GM13977 (cell line): ENCODE data around the gene SLA2.

ENCODE experiments used
- DNase-seq: peaks from one replicate; pipeline ENCODE4 v3.0.0; 2012; ENCODE audit warnings: low spot score
- in situ Hi-C: fragments of 300-500 bp; cut with MboI; formaldehyde crosslinking; loops from one replicate; pipeline ENCODE4 v1.12.0; 2022; ENCODE audit warnings: low sequenced_read_pairs, low pct_unique_long_range_greater_than_20kb, mixed read lengths, inconsistent platforms; ENCODE audit not compliant: unreplicated experiment
- TF ChIP-seq, protein P1 (sequence below): IDR thresholded peaks from 2 replicates; pipeline ENCODE4 v1.5.1; 2012; ENCODE audit warnings: mild to moderate bottlenecking, control low read depth; ENCODE audit not compliant: insufficient read depth; ENCODE audit errors: extremely low read depth, missing control alignments

SLA2 gene

DNA sequence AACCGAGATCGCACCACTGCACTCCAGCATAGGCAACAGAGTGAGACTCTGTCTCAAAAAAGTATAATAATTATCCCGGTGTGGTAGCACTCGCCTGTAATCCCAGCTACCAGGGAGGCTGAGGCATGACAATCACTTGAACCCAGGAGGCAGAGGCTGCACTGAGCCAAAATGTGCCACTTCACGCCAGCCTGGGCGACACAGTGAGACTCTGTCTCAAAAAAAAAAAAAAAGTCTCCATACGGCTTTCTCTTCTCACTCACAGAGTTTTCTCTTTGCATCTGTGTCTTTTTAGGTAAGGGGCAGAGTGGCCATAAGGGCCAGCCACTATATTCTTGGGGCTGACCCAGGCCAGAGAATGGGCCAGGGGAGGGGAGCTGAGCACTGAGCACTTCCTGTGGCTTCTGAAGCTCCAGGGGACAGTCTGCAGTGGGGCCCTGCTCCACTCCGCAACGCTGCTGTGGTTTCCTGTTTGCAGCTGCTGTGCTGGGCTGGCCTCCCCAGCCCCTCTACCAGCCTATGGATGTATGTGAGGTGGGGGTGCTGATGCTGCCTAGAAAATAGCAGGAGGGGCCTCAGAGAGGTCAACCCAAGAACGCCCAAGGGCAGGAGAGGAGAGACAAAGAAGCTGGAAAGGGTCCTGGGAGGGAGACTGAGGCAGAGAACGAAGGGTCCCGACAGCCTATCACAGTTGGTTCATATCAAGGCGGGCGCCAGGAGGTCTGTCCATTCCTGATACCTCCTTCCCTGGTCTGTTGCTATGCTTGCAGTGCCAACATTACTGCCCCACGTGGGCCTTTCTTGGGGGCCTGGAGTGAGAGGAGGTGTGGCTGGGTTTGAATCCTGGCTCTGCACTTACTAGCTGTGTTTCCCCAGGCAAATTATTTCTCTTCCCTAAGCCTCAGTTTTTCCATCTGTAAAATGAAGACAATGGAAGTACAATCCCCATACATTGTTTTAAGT, 16.0 kb downstream of the SLA2 start:
- in situ Hi-C loops, result no loop called here
- peak; percentile 56 for DNase-seq
- TF ChIP-seq, protein P1, sequence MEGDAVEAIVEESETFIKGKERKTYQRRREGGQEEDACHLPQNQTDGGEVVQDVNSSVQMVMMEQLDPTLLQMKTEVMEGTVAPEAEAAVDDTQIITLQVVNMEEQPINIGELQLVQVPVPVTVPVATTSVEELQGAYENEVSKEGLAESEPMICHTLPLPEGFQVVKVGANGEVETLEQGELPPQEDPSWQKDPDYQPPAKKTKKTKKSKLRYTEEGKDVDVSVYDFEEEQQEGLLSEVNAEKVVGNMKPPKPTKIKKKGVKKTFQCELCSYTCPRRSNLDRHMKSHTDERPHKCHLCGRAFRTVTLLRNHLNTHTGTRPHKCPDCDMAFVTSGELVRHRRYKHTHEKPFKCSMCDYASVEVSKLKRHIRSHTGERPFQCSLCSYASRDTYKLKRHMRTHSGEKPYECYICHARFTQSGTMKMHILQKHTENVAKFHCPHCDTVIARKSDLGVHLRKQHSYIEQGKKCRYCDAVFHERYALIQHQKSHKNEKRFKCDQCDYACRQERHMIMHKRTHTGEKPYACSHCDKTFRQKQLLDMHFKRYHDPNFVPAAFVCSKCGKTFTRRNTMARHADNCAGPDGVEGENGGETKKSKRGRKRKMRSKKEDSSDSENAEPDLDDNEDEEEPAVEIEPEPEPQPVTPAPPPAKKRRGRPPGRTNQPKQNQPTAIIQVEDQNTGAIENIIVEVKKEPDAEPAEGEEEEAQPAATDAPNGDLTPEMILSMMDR, result no peak

DNA sequence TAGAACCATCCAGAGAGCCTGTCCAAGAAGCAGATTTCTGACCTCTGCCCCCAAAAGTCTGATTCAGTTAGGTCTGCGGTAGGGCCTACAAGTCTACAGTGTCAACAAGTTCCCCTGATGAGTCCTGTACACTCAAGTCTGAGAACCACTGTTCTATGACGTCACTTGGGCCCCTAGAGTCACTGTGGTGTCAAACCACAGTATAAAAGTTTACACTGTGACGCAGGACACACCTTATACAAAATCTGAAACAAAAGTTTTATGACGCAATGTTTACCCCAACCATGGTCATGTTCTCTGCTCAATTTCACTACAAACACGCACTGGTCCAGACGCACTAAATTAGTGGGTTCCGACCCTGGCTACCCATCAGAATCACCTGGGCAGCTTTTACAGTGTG, 17.9 kb downstream of the SLA2 start:
- TF ChIP-seq, protein P1, result no peak
- no peak for DNase-seq
- in situ Hi-C loops, result no loop called here

DNA sequence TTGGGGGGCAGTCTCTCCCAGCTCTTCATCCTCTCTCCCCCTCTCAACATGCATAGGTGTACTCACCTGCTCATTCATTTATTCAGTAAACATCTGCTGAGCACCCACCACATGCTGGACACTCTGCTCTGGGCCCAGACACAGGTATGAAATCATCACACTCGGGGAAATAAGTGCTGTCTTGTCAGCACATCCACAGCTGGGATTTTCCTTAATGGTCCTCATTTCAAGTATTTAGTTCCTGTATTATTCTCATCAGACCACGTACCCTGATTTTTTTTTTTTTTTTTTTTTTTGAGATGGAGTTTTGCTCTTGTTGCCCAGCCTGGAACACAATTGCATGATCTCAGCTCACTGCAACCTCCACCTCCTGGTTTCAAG, 21.1 kb downstream of the SLA2 start:
- TF ChIP-seq, protein P1, result no peak
- in situ Hi-C loops, result loop anchor here (25.0 kb wide), 1 partner anchor 262 kb away; the partner anchor contains the start of gene TLDC2
- no peak for DNase-seq

DNA sequence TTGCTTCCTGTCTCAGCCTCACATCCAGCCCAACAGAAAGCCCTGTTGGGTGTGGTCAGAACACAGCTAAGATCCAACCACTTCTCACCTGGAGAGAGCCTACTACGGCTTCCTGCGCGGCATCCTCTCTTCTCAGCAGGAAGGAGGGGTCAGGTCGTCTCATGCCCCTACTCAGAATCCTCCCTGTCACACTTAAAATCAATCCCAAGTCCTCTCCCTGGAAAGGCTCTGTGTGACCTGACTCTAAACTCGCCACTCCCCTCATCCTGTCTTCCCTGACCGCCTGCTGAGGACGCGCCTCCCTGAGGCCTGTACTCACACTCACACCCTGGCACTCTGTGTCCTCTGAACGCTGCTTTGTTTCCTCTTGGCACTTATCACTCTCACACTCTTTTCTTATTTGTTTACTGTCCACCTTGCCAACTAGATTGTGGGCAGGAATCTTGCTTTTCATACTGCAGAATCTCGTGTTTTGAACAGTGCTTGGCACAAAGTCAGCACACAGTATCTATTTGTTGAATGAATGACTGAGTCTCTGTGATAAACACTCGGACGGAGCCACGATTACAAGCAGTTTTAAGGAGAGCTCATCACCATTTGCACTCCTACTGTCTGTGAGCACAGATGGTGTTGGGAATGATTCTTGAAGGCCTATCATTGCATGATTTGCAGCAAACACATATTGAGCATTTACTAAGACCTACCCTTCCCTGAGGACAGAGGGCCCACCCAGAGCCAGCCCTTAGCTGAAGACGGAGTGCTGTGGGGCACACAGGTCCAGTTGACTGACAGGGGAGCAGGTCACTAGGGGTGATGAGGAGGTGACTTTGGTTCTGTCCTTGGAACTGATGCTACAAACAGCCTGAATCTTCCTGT, 21.7 kb downstream of the SLA2 start:
- no peak for DNase-seq
- in situ Hi-C loops, result loop anchor here (25.0 kb wide), 1 partner anchor 263 kb away; the partner anchor contains the start of gene TLDC2

DNA sequence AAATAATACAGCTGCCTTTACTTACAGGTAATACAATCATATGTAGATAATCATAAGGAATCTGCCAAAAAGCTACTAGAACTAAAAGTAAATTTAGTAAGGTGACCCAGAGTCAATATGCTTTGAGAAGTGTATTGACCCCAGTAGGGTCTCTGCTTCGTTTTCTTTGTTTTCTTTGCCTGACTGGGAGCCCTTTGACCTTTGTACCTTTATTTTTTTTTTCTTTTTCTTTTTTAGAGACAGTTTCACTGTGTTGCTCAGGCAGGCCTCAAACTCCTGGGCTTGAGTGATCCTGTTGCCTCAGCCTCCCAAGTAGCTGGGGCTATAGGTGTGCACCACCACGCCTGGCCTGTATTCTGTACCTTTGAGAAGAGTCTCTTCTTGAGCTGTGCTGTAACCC, 22.6 kb downstream of the SLA2 start:
- TF ChIP-seq, protein P1, result no peak
- in situ Hi-C loops, result loop anchor here (25.0 kb wide), 1 partner anchor 264 kb away; the partner anchor contains the start of gene TLDC2
- no peak for DNase-seq

More for the DNA sequence above, 21.7 kb downstream of the SLA2 start:
- TF ChIP-seq, protein P1, result no peak

DNA sequence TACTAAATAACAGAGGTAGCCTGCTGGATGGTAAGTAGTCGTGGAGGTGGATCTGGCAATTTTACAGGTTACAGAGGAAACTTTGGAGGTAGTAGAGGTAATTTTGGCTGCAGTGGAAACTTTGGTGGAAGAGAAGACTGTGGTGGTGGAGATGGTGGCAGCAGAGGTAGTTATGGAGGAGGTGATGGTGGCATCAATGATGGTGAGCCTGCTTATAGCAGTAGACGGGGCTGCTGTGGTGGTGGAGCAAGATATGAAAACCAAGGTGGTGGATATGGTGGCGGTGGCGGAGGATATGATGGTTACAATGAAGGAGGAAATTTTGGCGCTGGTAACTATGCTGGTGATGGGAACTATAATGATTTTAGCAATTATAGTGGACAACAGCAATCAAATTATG, 25.1 kb downstream of the SLA2 start:
- TF ChIP-seq, protein P1, result no peak
- no peak for DNase-seq
- in situ Hi-C loops, result loop anchor here (25.0 kb wide), 1 partner anchor 266 kb away; the partner anchor contains the start of gene TLDC2
